A549 (cell line): Measurements from ENCODE around the gene SLC29A3. TPM values are rescaled to one million over a fixed set of nuclear protein-coding genes. Genes with fewer than 3 reads are reported as not detected.

Experiments
- ATAC-seq, 2 experiments: fragments of 200-7000 bp in 1 of 2; fragments of >200 bp in 1 of 2; cut with Nextera tagmentation in 1 of 2; cut with Tn5 transposase in 1 of 2; 3 replicates each; pipeline versions ENCODE4 v1.8.0 to v1.9.1; 2018 to 2020; ENCODE audit warnings: mild to moderate bottlenecking in 1 of 2, moderate library complexity in 1 of 2
- CTCF ChIA-PET: fragments of 300-600 bp; sonication (Branson Sonifier 250); formaldehyde crosslinking; extraction: SDS; loops from one replicate; lab custom pipeline; 2021; ENCODE audit warnings: antibody characterized with exemption, inconsistent platforms; lab: Yijun Ruan, JAX
- POLR2A ChIA-PET: fragments of 350-600 bp; formaldehyde crosslinking; extraction: SDS; loops from one replicate; lab custom pipeline; 2021; ENCODE audit warnings: antibody characterized with exemption, inconsistent platforms; lab: Yijun Ruan, JAX
- DNase-seq, 2 experiments: peaks; one replicate each; pipeline versions ENCODE4 v3.0.0 to v3.0.0-alpha.2; 2011 to 2016; ENCODE audit warnings: low read depth in 1 of 2, low spot score in 1 of 2
- FAIRE-seq: peaks from 2 replicates; lab custom pipeline; 2011; peaks lifted over from hg19 to GRCh38; lab: Jason Lieb, UNC
- H3K27ac ChIP-seq, 2 experiments: fragments of >200 bp; sonication (Bioruptor Twin); formaldehyde crosslinking; 3 replicates each; pipeline ENCODE4 v1.5.1; 2016 to 2017
- H3K4me1 ChIP-seq: fragments of >200 bp; sonication (Bioruptor Twin); formaldehyde crosslinking; 3 replicates; pipeline ENCODE4 v1.6.1; 2016
- H3K4me2 ChIP-seq: fragments of >200 bp; sonication (Bioruptor Twin); formaldehyde crosslinking; 3 replicates; pipeline ENCODE4 v1.6.1; 2016
- H3K4me3 ChIP-seq: fragments of >200 bp; sonication (Bioruptor Twin); formaldehyde crosslinking; 3 replicates; pipeline ENCODE4 v1.5.1; 2016
- H3K9me3 ChIP-seq: fragments of >200 bp; sonication (Bioruptor Twin); formaldehyde crosslinking; 3 replicates; pipeline ENCODE4 v1.6.1; 2016
- CBX2 ChIP-seq: fragments of 200-600 bp; sonication (generic); IDR thresholded peaks from 2 replicates; pipeline ENCODE4 v1.6.1; 2016; ENCODE audit warnings: low read depth, mild to moderate bottlenecking, borderline replicate concordance
- CTCF ChIP-seq: fragments of >200 bp; sonication (Bioruptor Twin); formaldehyde crosslinking; IDR thresholded peaks from 3 replicates; pipeline ENCODE4 v1.5.1; 2016
- ELK1 ChIP-seq: fragments of 150-350 bp; IDR thresholded peaks from 2 replicates; pipeline ENCODE4 v1.6.1; 2014; ENCODE audit warnings: low read depth, mild to moderate bottlenecking, low read length
- EP300 ChIP-seq, 2 experiments: fragments of >200 bp; sonication (Bioruptor Twin); formaldehyde crosslinking; IDR thresholded peaks; 2 replicates in 1 of 2; 3 replicates in 1 of 2; pipeline ENCODE4 v1.6.1; 2016 to 2017
- FOSB ChIP-seq: fragments of 250-450 bp; sonication (Bioruptor Pico); IDR thresholded peaks from 2 replicates; pipeline ENCODE4 v1.5.0; 2020; ENCODE audit warnings: mild to moderate bottlenecking, moderate library complexity
- FOSL2 ChIP-seq, 2 experiments: fragments of 450-650 bp in 1 of 2; fragments of >200 bp in 1 of 2; sonication (Bioruptor Twin) in 1 of 2; formaldehyde crosslinking; IDR thresholded peaks; 2 replicates each; pipeline versions ENCODE4 v1.5.0 to v1.6.1; 2016 to 2020; ENCODE audit warnings: mild to moderate bottlenecking in 1 of 2, moderate library complexity in 1 of 2
- GATA3 ChIP-seq: IDR thresholded peaks from 2 replicates; pipeline ENCODE4 v1.6.1; 2012; ENCODE audit warnings: borderline replicate concordance
- HMGXB4 ChIP-seq: fragments of 250-450 bp; sonication (Bioruptor Pico); IDR thresholded peaks from 2 replicates; pipeline ENCODE4 v1.5.0; 2021; ENCODE audit warnings: mild to moderate bottlenecking, moderate library complexity, borderline replicate concordance
- HOXB13 ChIP-seq: fragments of 250-450 bp; sonication (Bioruptor Pico); IDR thresholded peaks from 2 replicates; pipeline ENCODE4 v1.5.0; 2020; ENCODE audit warnings: low read depth, mild to moderate bottlenecking, moderate library complexity
- JUN ChIP-seq, 2 experiments: fragments of >200 bp; sonication (Bioruptor Twin); formaldehyde crosslinking; IDR thresholded peaks; 2 replicates in 1 of 2; 3 replicates in 1 of 2; pipeline ENCODE4 v1.6.1; 2016 to 2017
- KDM5A ChIP-seq: fragments of 200-600 bp; sonication (generic); IDR thresholded peaks from 2 replicates; pipeline ENCODE4 v1.6.1; 2016; ENCODE audit warnings: antibody characterized with exemption, mild to moderate bottlenecking
- PHF8 ChIP-seq: fragments of 200-600 bp; sonication (generic); IDR thresholded peaks from 2 replicates; pipeline ENCODE4 v1.6.1; 2016; ENCODE audit warnings: low read depth, mild to moderate bottlenecking, antibody characterized with exemption, moderate library complexity, borderline replicate concordance
- POLR2A ChIP-seq: IDR thresholded peaks from 2 replicates; pipeline ENCODE4 v1.6.1; 2012; ENCODE audit warnings: mild to moderate bottlenecking, low read length
- POLR2AphosphoS2 ChIP-seq: conservative IDR thresholded peaks from 2 replicates; pipeline ENCODE4 v1.6.1; 2012; ENCODE audit warnings: low read length, improper control_type of control experiment, inconsistent platforms
- RCOR1 ChIP-seq: fragments of 150-350 bp; IDR thresholded peaks from 2 replicates; pipeline ENCODE4 v1.6.1; 2014; ENCODE audit warnings: antibody characterized with exemption, low read length, low read depth
- REST ChIP-seq: fragments of 200-600 bp; sonication (generic); IDR thresholded peaks from 2 replicates; pipeline ENCODE4 v1.6.1; 2016; ENCODE audit warnings: antibody characterized with exemption, mild to moderate bottlenecking, moderate library complexity
- USF2 ChIP-seq: fragments of 450-650 bp; IDR thresholded peaks from 2 replicates; pipeline ENCODE4 v1.6.1; 2014; ENCODE audit warnings: antibody characterized with exemption
- WGBS: methylation state at CpG from one replicate; pipeline ENCODE4 v1.1.6; 2017; ENCODE audit errors: missing lambda C conversion rate; 5-methylcytosine and 5-hydroxymethylcytosine counted together
- polyA plus RNA-seq, 4 experiments: library from polyadenylated mRNA; depleted of rRNA in 3 of 4; stranded (reverse); fragments of >200 nt; fragmentation: RNase III in 1 of 4; extraction: RNeasy Plus Mini Kit Qiagen cat#74134 plus additional on column Dnase treatment in 1 of 4; gene quantifications; 2 replicates in 3 of 4; 3 replicates in 1 of 4; pipeline ENCODE4 v1.2.3, GENCODE V29; 2011 to 2017
- TF ChIP-seq, protein P1 (sequence below): IDR thresholded peaks from 2 replicates; pipeline ENCODE4 v1.6.1; 2012
- TF ChIP-seq, protein P2 (sequence below): fragments of 250-450 bp; sonication (Bioruptor Pico); IDR thresholded peaks from 2 replicates; pipeline ENCODE4 v1.5.0; 2020; ENCODE audit warnings: low read depth, mild to moderate bottlenecking, moderate library complexity

Gene SLC29A3
- polyA plus RNA-seq, 2 of the 4 experiments (the other 2 are of a cell fraction): 7.2 to 11.4 TPM

DNA sequence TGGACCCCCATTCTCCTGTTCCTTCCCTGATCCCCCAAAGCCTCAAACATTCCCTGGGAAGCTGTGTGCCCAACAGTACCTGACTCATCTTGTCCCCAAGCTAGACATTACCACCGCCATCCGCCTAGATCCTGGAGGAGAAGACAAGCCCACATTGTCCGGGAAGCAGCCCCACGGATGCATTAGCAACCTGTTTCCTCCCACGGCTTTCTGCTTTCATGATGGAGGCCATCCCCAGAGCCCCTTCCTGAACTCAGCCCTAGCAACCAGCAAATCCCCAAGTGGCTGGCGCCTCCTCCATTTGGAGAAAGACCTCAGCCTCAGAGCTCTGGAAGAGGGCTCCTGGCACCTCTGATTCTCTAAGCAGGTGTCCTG, 2.3 kb upstream of the SLC29A3 start:
- CTCF ChIA-PET: interaction anchor here (0.6 to 44.0 kb wide), 14 partner anchors 8 to 1027 kb away, joined by 3 to 977 read pairs (median 24); partner anchors contain the start of genes CDH23 and VSIR
- ATAC-seq (no peak), DNase-seq (no peak), FAIRE-seq (no peak)
- Histone ChIP-seq H3K4me1 (peaks cover 14% of the 10 kb centered on the region), H3K4me2 (no peak overlapping the region), H3K9me3 (no peaks in the 10 kb centered on the region), H3K27ac (no peak overlapping the region), H3K4me3 (no peak overlapping the region)
- WGBS: 80% methylated on average over 6 of the region's 6 CpGs
- POLR2A ChIA-PET: no interaction called here
- TF ChIP-seq EP300 (IDR thresholded peaks at IDR 0.05) (no peak), FOSL2 (IDR thresholded peaks at IDR 0.05) (no peak), FOSL2 (CRISPR knock-in tag; IDR thresholded peaks at IDR 0.05) (no peak), KDM5A (no peak), ELK1 (no peak), PHF8 (no peak), CBX2 (no peak), USF2 (no peak), HMGXB4 (CRISPR knock-in tag) (no peak), GATA3 (no peak), CTCF (no peak), POLR2AphosphoS2 (no peak)
- TF ChIP-seq, protein P1, sequence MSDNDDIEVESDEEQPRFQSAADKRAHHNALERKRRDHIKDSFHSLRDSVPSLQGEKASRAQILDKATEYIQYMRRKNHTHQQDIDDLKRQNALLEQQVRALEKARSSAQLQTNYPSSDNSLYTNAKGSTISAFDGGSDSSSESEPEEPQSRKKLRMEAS: no peak

GRCh38 chr10:71317739-71318138, 1.3 kb upstream of the SLC29A3 start:
- ATAC-seq: no peak
- H3K4me3 ChIP-seq: no peak overlapping the region
- FAIRE-seq: no peak
- H3K4me2 ChIP-seq: no peak overlapping the region
- H3K4me1 ChIP-seq: peaks cover 14% of the 10 kb centered on the region
- H3K27ac ChIP-seq: no peak overlapping the region
- WGBS: 77% methylated on average over 6 of the region's 6 CpGs
- CTCF ChIA-PET: interaction anchor here (0.7 to 44.0 kb wide), 15 partner anchors 9 to 581 kb away, joined by 3 to 977 read pairs (median 11); partner anchors contain the start of genes CDH23 and VSIR
- no peaks in the 10 kb centered on the region for H3K9me3 ChIP-seq
- DNase-seq: no peak
- TF ChIP-seq, protein P1: no peak
- TF ChIP-seq FOSB (CRISPR knock-in tag) (no peak), RCOR1 (no peak), HOXB13 (CRISPR knock-in tag) (no peak), REST (no peak), POLR2A (no peak), POLR2AphosphoS2 (no peak), JUN (IDR thresholded peaks at IDR 0.05) (no peak)
- TF ChIP-seq, protein P2, sequence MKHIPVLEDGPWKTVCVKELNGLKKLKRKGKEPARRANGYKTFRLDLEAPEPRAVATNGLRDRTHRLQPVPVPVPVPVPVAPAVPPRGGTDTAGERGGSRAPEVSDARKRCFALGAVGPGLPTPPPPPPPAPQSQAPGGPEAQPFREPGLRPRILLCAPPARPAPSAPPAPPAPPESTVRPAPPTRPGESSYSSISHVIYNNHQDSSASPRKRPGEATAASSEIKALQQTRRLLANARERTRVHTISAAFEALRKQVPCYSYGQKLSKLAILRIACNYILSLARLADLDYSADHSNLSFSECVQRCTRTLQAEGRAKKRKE: no peak
- TF ChIP-seq, all 56 proteins: peak for 0
- POLR2A ChIA-PET: no interaction called here
